Measurements from ENCODE around the gene USP22. TPM values are rescaled to one million over a fixed set of nuclear protein-coding genes. Genes with fewer than 3 reads are reported as not detected.

Gene USP22
- total and polyA plus RNA-seq, 2 experiments from 2014 or later: 68.9 to 296 TPM

GRCh38 chr17:20991276-20992037 lies 51.4 kb downstream of the USP22 start:
- H3K27ac ChIP-seq (ENCODE audit: low read depth): no peak overlapping the region
- H3K79me2 ChIP-seq (replicated peaks; ENCODE audit: insufficient read depth): no peaks in the 10 kb centered on the region
- peaks cover 15% of the 10 kb centered on the region for H3K9me3 Mint-ChIP-seq
- H3K36me3 Mint-ChIP-seq (ENCODE audit: low read depth): peaks cover 7% of the 10 kb centered on the region; the same call in 2 of the 3 replicates
- no peaks in the 10 kb centered on the region for H3F3A ChIP-seq (replicated peaks; ENCODE audit: low read depth)
- ATAC-seq (no peak), DNase-seq (ENCODE audit: low spot score) (no peak)
- H2AFZ ChIP-seq: no peak overlapping the region
- H3K4me2 ChIP-seq: no peak overlapping the region
- TF ChIP-seq ETS1 (IDR thresholded peaks at IDR 0.05): no peak
- TF ChIP-seq, protein P1, sequence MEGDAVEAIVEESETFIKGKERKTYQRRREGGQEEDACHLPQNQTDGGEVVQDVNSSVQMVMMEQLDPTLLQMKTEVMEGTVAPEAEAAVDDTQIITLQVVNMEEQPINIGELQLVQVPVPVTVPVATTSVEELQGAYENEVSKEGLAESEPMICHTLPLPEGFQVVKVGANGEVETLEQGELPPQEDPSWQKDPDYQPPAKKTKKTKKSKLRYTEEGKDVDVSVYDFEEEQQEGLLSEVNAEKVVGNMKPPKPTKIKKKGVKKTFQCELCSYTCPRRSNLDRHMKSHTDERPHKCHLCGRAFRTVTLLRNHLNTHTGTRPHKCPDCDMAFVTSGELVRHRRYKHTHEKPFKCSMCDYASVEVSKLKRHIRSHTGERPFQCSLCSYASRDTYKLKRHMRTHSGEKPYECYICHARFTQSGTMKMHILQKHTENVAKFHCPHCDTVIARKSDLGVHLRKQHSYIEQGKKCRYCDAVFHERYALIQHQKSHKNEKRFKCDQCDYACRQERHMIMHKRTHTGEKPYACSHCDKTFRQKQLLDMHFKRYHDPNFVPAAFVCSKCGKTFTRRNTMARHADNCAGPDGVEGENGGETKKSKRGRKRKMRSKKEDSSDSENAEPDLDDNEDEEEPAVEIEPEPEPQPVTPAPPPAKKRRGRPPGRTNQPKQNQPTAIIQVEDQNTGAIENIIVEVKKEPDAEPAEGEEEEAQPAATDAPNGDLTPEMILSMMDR (conservative IDR thresholded peaks at IDR 0.05; ENCODE audit: low read depth in 2 of 2): no peak
- no peak for TF ChIP-seq ZNF331 (CRISPR knock-in tag; IDR thresholded peaks at IDR 0.05; ENCODE audit: low read depth)
- TF ChIP-seq NANOG (IDR thresholded peaks at IDR 0.05; ENCODE audit: borderline replicate concordance): no peak
- no peak for TF ChIP-seq EZH2 (IDR thresholded peaks at IDR 0.05; ENCODE audit: low read depth, unreplicated experiment)
- no peak for TF ChIP-seq EZH2phosphoT487 (IDR thresholded peaks at IDR 0.05; ENCODE audit: unreplicated experiment)
- TF ChIP-seq ZNF114 (CRISPR knock-in tag; IDR thresholded peaks at IDR 0.05): no peak
- no peak for TF ChIP-seq POLR2AphosphoS5 (IDR thresholded peaks at IDR 0.05; ENCODE audit: low read depth)
- TF ChIP-seq REST (IDR thresholded peaks at IDR 0.05; ENCODE audit: unreplicated experiment): no peak
- TF ChIP-seq, protein P2, sequence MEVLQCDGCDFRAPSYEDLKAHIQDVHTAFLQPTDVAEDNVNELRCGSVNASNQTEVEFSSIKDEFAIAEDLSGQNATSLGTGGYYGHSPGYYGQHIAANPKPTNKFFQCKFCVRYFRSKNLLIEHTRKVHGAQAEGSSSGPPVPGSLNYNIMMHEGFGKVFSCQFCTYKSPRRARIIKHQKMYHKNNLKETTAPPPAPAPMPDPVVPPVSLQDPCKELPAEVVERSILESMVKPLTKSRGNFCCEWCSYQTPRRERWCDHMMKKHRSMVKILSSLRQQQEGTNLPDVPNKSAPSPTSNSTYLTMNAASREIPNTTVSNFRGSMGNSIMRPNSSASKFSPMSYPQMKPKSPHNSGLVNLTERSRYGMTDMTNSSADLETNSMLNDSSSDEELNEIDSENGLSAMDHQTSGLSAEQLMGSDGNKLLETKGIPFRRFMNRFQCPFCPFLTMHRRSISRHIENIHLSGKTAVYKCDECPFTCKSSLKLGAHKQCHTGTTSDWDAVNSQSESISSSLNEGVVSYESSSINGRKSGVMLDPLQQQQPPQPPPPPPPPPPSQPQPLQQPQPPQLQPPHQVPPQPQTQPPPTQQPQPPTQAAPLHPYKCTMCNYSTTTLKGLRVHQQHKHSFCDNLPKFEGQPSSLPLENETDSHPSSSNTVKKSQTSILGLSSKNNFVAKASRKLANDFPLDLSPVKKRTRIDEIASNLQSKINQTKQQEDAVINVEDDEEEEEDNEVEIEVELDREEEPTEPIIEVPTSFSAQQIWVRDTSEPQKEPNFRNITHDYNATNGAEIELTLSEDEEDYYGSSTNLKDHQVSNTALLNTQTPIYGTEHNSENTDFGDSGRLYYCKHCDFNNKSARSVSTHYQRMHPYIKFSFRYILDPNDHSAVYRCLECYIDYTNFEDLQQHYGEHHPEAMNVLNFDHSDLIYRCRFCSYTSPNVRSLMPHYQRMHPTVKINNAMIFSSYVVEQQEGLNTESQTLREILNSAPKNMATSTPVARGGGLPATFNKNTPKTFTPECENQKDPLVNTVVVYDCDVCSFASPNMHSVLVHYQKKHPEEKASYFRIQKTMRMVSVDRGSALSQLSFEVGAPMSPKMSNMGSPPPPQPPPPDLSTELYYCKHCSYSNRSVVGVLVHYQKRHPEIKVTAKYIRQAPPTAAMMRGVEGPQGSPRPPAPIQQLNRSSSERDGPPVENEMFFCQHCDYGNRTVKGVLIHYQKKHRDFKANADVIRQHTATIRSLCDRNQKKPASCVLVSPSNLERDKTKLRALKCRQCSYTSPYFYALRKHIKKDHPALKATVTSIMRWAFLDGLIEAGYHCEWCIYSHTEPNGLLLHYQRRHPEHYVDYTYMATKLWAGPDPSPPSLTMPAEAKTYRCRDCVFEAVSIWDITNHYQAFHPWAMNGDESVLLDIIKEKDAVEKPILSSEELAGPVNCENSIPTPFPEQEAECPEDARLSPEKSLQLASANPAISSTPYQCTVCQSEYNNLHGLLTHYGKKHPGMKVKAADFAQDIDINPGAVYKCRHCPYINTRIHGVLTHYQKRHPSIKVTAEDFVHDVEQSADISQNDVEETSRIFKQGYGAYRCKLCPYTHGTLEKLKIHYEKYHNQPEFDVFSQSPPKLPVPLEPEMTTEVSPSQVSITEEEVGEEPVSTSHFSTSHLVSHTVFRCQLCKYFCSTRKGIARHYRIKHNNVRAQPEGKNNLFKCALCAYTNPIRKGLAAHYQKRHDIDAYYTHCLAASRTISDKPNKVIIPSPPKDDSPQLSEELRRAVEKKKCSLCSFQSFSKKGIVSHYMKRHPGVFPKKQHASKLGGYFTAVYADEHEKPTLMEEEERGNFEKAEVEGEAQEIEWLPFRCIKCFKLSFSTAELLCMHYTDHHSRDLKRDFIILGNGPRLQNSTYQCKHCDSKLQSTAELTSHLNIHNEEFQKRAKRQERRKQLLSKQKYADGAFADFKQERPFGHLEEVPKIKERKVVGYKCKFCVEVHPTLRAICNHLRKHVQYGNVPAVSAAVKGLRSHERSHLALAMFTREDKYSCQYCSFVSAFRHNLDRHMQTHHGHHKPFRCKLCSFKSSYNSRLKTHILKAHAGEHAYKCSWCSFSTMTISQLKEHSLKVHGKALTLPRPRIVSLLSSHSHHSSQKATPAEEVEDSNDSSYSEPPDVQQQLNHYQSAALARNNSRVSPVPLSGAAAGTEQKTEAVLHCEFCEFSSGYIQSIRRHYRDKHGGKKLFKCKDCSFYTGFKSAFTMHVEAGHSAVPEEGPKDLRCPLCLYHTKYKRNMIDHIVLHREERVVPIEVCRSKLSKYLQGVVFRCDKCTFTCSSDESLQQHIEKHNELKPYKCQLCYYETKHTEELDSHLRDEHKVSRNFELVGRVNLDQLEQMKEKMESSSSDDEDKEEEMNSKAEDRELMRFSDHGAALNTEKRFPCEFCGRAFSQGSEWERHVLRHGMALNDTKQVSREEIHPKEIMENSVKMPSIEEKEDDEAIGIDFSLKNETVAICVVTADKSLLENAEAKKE (CRISPR knock-in tag; IDR thresholded peaks at IDR 0.05): no peak
- no peaks in the 10 kb centered on the region for H4K20me1 ChIP-seq (replicated peaks; ENCODE audit: insufficient read depth)
- H3K4me1 ChIP-seq (ENCODE audit: insufficient read depth): peaks cover 6% of the 10 kb centered on the region; the same call in 1 of the 2 replicates
- H3K4me3 Mint-ChIP-seq: no peak overlapping the region
- no peak overlapping the region for H3K27ac Mint-ChIP-seq
- H3K27me3 Mint-ChIP-seq (ENCODE audit: insufficient read depth, low read depth, poor library complexity): peaks cover 15% of the 10 kb centered on the region
- H3K4me1 Mint-ChIP-seq: peaks cover 6% of the 10 kb centered on the region; the same call in 2 of the 3 replicates
- 0 out of 2 replicates have a peak, but pooled peaks cover 3% of the 10 kb centered on the region for H3K36me3 ChIP-seq (ENCODE audit: insufficient read depth)
- H3K9me2 ChIP-seq (ENCODE audit: insufficient read depth): peaks cover 4% of the 10 kb centered on the region; the same call in 1 of the 2 replicates
- no peaks in the 10 kb centered on the region for H3K27me3 ChIP-seq (ENCODE audit: insufficient read depth)
- no peak overlapping the region for H3K4me3 ChIP-seq

Measured in GM23338 (cell line).